Upper lobe of left lung (tissue), 6 donors: ENCODE measurements around the gene GALNT11. TPM values are rescaled to one million over a fixed set of nuclear protein-coding genes. Genes with fewer than 3 reads are reported as not detected.

Experiments used
- ATAC-seq, 2 donors: fragments of 200-7000 bp; cut with Tn5 transposase; one replicate each; pipeline ENCODE4 v1.9.1; 2022; ENCODE audit warnings: mild to moderate bottlenecking in 2 of 2, moderate library complexity in 2 of 2; ENCODE audit not compliant: low FRiP score in 2 of 2
- DNase-seq, 2 donors: peaks; one replicate each; pipeline ENCODE4 v3.0.0-alpha.2; 2019 to 2020
- H3K27ac ChIP-seq, 4 donors: fragments of 200-600 bp; sonication (generic); one replicate each; pipeline ENCODE4 v1.5.1; 2016 to 2019
- H3K27me3 ChIP-seq, 4 donors: fragments of 200-600 bp; sonication (generic); one replicate each; pipeline ENCODE4 v1.5.1; 2017 to 2019
- H3K36me3 ChIP-seq, 4 donors: fragments of 200-600 bp; sonication (generic); one replicate each; pipeline ENCODE4 v1.5.1; 2016 to 2019
- H3K4me1 ChIP-seq, 4 donors: fragments of 200-600 bp; sonication (generic); one replicate each; pipeline ENCODE4 v1.5.1; 2018 to 2019
- H3K4me3 ChIP-seq, 4 donors: fragments of 200-600 bp; sonication (generic); one replicate each; pipeline ENCODE4 v1.5.1; 2017 to 2019; ENCODE audit warnings: mild to moderate bottlenecking in 2 of 4, moderate library complexity in 1 of 4
- H3K9me3 ChIP-seq, 4 donors: fragments of 200-600 bp; sonication (generic); one replicate each; pipeline ENCODE4 v1.5.1; 2018 to 2019
- CTCF ChIP-seq, 6 experiments: fragments of 450-650 bp in 4 of 6; fragments of 200-600 bp in 2 of 6; sonication (generic) in 2 of 6; IDR thresholded peaks; one replicate each; pipeline ENCODE4 v1.5.1; 2016 to 2019; ENCODE audit warnings: antibody characterized with exemption in 6 of 6
- EP300 ChIP-seq, 4 donors: sonication (generic); formaldehyde crosslinking; IDR thresholded peaks; one replicate each; pipeline ENCODE4 v1.5.1; 2017; ENCODE audit warnings: antibody characterized with exemption in 4 of 4, control low read depth in 2 of 4
- POLR2A ChIP-seq, 4 donors: fragments of 450-650 bp; IDR thresholded peaks; one replicate each; pipeline ENCODE4 v1.5.1; 2016 to 2017; ENCODE audit warnings: antibody characterized with exemption in 4 of 4, mild to moderate bottlenecking in 2 of 4
- POLR2AphosphoS5 ChIP-seq, 2 donors: sonication (generic); formaldehyde crosslinking; IDR thresholded peaks; one replicate each; pipeline ENCODE4 v1.5.1; 2017; ENCODE audit warnings: antibody characterized with exemption in 2 of 2
- WGBS, 2 donors: methylation state at CpG; one replicate each; pipeline ENCODE4 v1.1.5; 2017 to 2018; 5-methylcytosine and 5-hydroxymethylcytosine counted together
- total RNA-seq, 6 donors: library from RNA; depleted of rRNA in 4 of 6; stranded (reverse); fragments of >200 nt in 4 of 6; gene quantifications; one replicate each; pipeline versions ENCODE4 v1.1.0 to v1.2.1, GENCODE V29; 2016 to 2021
- donor health status: DM: no; HTN: no; CAD: no; lungs with moderate emphysema.
- donor health status: DM: no; HTN: yes; CAD: no; lungs with severe emphysema.

The GALNT11 gene
- total RNA-seq, 6 donors from 2014 or later: 31.2 to 63.8 (median 43.2) TPM

DNA sequence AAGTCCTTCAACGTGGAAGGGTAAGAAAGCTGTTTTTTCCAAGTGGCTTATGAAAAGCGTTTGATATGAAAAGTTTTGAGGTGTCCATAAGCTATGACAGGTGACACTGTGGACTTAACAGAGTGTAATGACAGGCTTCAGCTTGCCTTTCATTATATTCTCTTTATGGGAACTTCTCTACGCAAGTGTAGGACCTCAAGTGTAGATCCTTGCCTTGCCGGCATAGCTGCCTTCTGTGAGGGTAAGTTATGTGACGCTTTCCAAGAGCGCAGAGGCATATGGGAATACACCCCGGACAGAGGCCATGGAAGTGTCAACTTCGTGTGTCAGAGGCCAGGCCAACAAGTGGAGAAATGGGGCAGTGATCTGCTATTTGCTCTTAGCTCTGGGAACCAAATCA lies 91.9 kb downstream of the GALNT11 start:
- DNase-seq: no peak
- H3K27ac ChIP-seq: no peak overlapping the region
- ATAC-seq: no peak
- 91 to 95% methylated on average over 8 of the region's 8 CpGs for WGBS, 2 donors
- no peaks in the 10 kb centered on the region for H3K9me3 ChIP-seq
- TF ChIP-seq POLR2AphosphoS5 (IDR thresholded peaks at IDR 0.05) (no peak), EP300 (IDR thresholded peaks at IDR 0.05) (no peak)
- peaks cover 0 to 4% (median 0%) of the 10 kb centered on the region in 4 donors for H3K4me1 ChIP-seq
- no peak overlapping the region for H3K4me3 ChIP-seq
- H3K27me3 ChIP-seq: no peaks in the 10 kb centered on the region
- H3K36me3 ChIP-seq: peaks cover 8 to 78% (median 49%) of the 10 kb centered on the region in 4 donors

GRCh38 chr7:152120210-152120609 lies 94.7 kb downstream of the GALNT11 start:
- H3K27ac ChIP-seq: no peak overlapping the region
- WGBS, 2 donors: 96% methylated on average over 6 of the region's 6 CpGs
- no peaks in the 10 kb centered on the region for H3K27me3 ChIP-seq
- no peak for DNase-seq
- peaks cover 8 to 89% (median 59%) of the 10 kb centered on the region in 4 donors for H3K36me3 ChIP-seq
- no peak for ATAC-seq
- no peak overlapping the region for H3K4me3 ChIP-seq
- no peaks in the 10 kb centered on the region for H3K9me3 ChIP-seq
- H3K4me1 ChIP-seq: no peaks in the 10 kb centered on the region
- TF ChIP-seq EP300 (IDR thresholded peaks at IDR 0.05): no peak
- TF ChIP-seq POLR2A (IDR thresholded peaks at IDR 0.05): no peak
- no peak for TF ChIP-seq CTCF (IDR thresholded peaks at IDR 0.05)
- no peak for TF ChIP-seq POLR2AphosphoS5 (IDR thresholded peaks at IDR 0.05)

- WGBS, 2 donors: 95 to 98% methylated on average over 7 of the region's 7 CpGs
- Histone ChIP-seq H3K27ac (no peak overlapping the region), H3K4me3 (no peak overlapping the region), H3K27me3 (no peaks in the 10 kb centered on the region), H3K9me3 (no peaks in the 10 kb centered on the region), H3K4me1 (no peaks in the 10 kb centered on the region), H3K36me3 (peaks cover 8 to 89% (median 59%) of the 10 kb centered on the region in 4 donors)
- TF ChIP-seq EP300 (IDR thresholded peaks at IDR 0.05) (no peak), POLR2A (IDR thresholded peaks at IDR 0.05) (no peak), CTCF (IDR thresholded peaks at IDR 0.05) (no peak), POLR2AphosphoS5 (IDR thresholded peaks at IDR 0.05) (no peak)
- ATAC-seq (no peak), DNase-seq (no peak)
Observed at GRCh38 chr7:152120776-152121175, 95.3 kb downstream of the GALNT11 start.

DNA sequence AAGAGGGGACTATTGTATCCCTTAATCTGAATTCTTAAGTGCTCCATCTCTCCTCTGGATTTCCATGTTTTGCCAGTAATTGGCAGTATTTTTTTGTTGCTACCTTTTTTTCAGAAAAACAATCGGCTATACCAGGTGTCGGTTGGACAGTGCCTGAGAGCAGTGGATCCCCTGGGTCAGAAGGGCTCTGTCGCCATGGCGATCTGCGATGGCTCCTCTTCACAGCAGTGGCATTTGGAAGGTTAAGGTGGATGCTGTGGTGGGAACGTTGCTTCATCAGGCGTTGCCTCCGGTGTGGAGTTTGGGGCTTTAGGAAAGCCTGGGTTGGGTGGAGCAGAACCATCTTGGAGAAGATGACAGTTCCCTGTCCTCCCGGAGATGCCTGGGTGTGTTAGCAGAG lies 96.0 kb downstream of the GALNT11 start:
- H3K4me1 ChIP-seq: no peaks in the 10 kb centered on the region
- H3K36me3 ChIP-seq: peaks cover 8 to 90% (median 59%) of the 10 kb centered on the region in 4 donors
- H3K9me3 ChIP-seq: no peaks in the 10 kb centered on the region
- no peak for TF ChIP-seq EP300 (IDR thresholded peaks at IDR 0.05)
- TF ChIP-seq POLR2AphosphoS5 (IDR thresholded peaks at IDR 0.05): no peak
- no peak for TF ChIP-seq CTCF (IDR thresholded peaks at IDR 0.05)
- no peak for TF ChIP-seq POLR2A (IDR thresholded peaks at IDR 0.05)
- no peaks in the 10 kb centered on the region for H3K27me3 ChIP-seq
- DNase-seq (no peak), ATAC-seq (no peak)
- no peak overlapping the region for H3K4me3 ChIP-seq
- no peak overlapping the region for H3K27ac ChIP-seq
- WGBS, 2 donors: 94 to 96% methylated on average over 9 of the region's 9 CpGs

GRCh38 chr7:152122540-152122939 lies 97.1 kb downstream of the GALNT11 start:
- DNase-seq (no peak), ATAC-seq (no peak)
- no peaks in the 10 kb centered on the region for H3K9me3 ChIP-seq
- H3K27ac ChIP-seq: no peak overlapping the region
- H3K4me1 ChIP-seq: no peaks in the 10 kb centered on the region
- no peaks in the 10 kb centered on the region for H3K27me3 ChIP-seq
- 100% methylated on average over 1 of the region's 1 CpG for WGBS, 2 donors
- no peak for TF ChIP-seq EP300 (IDR thresholded peaks at IDR 0.05)
- no peak overlapping the region for H3K4me3 ChIP-seq
- H3K36me3 ChIP-seq: peaks cover 8 to 87% (median 57%) of the 10 kb centered on the region in 4 donors

- H3K4me1 ChIP-seq: no peaks in the 10 kb centered on the region
- TF ChIP-seq EP300 (IDR thresholded peaks at IDR 0.05) (no peak), POLR2AphosphoS5 (IDR thresholded peaks at IDR 0.05) (no peak), CTCF (IDR thresholded peaks at IDR 0.05) (no peak), POLR2A (IDR thresholded peaks at IDR 0.05) (no peak)
- H3K27ac ChIP-seq: no peak overlapping the region
- no peak overlapping the region for H3K4me3 ChIP-seq
- peaks cover 5 to 78% (median 44%) of the 10 kb centered on the region in 4 donors for H3K36me3 ChIP-seq
- WGBS, 2 donors: 85 to 92% methylated on average over 7 of the region's 7 CpGs
- H3K9me3 ChIP-seq: no peaks in the 10 kb centered on the region
- no peaks in the 10 kb centered on the region for H3K27me3 ChIP-seq
- no peak for DNase-seq
- no peak for ATAC-seq
Observed at GRCh38 chr7:152126741-152127140, 101.3 kb downstream of the GALNT11 start.
